Stimulated activated CD8-positive, alpha-beta memory T cell treated with anti-CD3 and anti-CD28 coated beads, Interleukin-4, amount 100 ng/mL, for 48 hours (primary cell): Measurements from ENCODE around the gene PSMC6.
"Not testable (repeated sequence)": the region's sequence is repeated elsewhere in the genome, so short reads cannot be mapped to it uniquely, and the experiment has no call there.

Experiments used
- DNase-seq: peaks from one replicate; pipeline ENCODE4 v3.0.0-alpha.2; 2020

Gene PSMC6

DNA sequence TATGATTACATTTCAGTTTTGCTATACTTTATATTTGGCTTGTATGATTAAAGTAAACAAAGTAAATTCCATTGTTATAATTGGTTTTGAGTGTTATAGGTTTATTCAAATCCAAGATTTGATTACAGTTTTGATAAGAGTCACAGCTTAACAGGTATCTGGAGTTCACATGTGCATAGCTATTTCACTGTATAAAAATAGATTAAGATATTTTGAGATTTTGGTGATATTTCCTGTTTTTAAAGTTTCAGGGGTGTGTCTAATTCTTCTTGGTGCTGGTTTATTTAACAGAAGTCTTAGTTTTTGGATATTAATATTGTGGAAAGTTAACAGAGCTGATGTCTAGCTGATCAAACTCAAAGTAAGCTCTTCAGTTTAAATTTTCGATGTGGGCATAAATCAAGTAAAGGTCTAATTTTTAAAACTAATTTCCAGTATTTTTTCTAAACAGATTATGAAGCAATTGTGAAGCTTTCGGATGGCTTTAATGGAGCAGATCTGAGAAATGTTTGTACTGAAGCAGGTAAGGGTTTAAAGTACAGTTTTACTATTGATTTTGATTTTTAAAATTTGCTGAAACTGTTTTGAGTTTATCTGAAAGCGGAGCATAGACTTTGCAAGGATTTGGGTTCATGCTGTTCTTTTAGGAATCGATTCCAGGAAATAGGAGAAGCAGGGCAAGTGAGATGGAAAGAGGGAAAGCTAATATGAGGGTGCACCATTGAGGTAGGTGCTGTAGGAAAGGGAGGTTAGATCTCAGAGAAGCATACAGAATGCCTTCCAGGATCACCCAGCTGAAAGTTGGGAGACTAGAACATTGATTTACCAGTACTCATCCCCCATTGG is 16.7 kb downstream of the PSMC6 start:
- DNase-seq, result no peak

DNA sequence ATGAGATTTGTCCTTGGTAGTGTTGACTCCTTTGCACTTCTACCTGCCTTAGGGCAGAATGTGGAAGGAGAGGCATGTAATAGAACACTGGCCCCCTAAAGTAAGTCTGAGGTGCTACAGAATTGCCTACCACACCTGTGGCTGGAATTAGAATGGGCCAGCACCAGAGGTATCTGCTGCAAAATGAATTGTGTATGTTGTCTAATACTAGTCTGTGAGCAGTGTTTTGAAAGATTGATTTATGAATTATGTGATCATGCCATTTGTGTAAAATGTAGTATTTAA is 17.3 kb downstream of the PSMC6 start:
- DNase-seq, result no peak

DNA sequence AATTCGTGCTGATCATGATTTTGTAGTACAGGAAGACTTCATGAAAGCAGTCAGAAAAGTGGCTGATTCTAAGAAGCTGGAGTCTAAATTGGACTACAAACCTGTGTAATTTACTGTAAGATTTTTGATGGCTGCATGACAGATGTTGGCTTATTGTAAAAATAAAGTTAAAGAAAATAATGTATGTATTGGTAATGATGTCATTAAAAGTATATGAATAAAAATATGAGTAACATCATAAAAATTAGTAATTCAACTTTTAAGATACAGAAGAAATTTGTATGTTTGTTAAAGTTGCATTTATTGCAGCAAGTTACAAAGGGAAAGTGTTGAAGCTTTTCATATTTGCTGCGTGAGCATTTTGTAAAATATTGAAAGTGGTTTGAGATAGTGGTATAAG is 20.5 kb downstream of the PSMC6 start:
- not testable (repeated sequence) for DNase-seq

DNA sequence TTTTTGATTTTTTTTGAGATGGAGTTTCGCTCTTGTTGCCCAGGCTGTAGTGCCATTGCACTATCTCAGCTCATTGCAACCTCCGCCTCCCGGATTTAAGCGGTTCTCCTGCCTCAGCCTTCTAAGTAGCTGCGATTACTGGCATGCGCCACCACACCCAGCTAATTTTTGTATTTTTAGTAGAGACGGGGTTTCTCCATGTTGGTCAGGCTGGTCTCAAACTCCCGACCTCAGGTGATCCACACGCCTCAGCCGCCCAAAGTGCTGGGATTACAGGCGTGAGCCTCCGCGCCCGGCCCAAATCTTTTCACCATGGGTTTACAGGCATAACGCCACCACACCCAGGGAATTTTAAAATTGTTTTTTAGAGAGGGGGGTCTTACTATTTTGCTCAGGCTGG is 22.0 kb downstream of the PSMC6 start:
- DNase-seq, result not testable (repeated sequence)

DNA sequence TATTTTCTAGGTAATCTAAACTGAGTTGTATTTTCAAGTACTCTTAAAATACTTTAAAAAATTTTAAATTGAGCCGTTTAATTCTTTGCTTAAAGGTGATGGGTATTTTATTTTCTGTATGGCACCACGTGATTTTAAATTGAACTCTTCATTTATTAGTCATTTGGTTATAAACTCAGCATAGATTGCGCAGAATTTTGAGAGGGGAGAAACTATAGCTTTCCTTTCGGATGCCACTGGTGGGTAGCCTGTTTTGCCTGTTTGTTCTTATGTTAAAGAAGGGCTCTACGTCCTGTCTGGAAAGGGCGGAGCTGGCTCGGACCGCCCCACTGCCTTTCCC is 22.6 kb downstream of the PSMC6 start:
- DNase-seq, result no peak

DNA sequence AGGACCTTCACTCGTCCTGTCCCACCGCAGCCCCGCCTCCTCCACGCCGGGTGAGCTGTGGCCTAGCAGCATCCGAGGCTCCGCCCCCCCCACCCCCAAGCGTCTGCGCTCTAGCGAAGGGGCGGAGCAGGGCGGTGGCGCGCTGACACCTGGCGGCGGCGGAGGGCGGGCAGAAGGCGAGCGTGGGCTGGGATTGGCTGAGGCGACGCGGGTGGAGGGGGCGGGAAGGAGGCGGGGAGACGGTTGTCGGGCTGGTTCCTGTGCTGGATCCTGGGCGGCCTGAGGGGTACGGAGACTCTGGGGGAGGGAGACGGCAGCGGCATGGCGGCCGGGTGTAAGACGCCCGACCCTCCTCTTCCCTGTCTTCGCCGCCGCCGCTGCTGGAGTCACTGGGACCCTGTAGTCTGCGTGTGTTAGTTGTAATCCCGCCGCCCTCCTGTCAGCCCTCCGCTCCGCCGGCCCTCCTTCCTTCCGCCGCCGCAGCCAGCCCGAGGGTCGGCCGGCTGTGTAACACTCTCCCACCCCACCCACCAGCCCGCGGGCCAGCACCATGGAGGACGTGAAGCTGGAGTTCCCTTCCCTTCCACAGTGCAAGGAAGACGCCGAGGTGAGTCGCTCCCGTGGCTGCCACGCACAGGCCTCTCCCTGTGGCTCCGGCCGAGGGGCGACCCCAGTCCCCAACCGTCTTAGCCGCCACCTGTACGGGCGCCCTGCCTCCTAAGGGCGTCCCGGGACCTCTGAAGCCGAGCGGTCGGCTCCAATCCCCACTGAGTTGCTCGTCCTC is 23.1 kb downstream of the PSMC6 start, which contains the start of gene STYX:
Gene STYX (plus strand): TSS at position 242 of the 784 bp plus-strand sequence. CDS start 309 bp downstream, at position 551.
- peak; percentile 99 for DNase-seq

DNA sequence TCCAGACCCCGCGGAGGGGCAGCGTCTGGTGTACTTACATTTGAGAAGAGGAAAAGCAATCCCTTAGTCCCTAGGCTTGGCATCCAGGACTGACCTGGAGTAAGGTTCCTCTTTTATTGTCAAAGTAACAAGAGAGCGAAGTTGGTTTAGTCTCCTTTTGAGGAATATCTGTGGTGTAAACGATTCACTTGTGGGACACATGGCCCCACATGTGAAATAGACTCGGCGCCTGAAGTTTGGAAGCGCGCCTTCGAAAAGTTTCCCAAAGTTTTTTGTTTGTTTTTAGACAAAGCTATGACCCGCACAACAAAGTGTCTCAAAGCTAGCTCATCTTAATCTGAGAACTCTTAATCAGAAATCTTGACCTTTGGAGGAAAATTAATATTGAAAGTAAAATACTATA is 23.7 kb downstream of the PSMC6 start:
- DNase-seq, result no peak

DNA sequence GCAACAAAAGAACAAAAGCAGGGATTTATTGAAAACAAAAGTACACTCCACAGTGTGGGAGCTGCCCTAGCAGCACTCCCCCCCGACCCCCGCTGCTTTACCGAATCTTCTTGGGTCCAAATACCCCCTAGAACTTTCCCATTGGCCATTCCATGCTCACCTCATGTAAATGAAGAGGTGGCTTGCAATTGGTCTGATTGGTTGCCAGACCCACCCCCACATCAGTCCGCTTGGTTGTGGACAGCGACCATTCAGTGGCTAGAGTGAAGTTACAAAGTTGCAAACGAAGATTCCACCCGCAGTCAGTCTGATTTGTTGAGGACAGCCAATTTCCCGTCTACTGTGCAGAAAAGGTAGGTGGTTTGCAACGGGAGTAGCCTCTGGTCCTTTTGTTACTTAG is 26.8 kb downstream of the PSMC6 start:
- no peak for DNase-seq

DNA sequence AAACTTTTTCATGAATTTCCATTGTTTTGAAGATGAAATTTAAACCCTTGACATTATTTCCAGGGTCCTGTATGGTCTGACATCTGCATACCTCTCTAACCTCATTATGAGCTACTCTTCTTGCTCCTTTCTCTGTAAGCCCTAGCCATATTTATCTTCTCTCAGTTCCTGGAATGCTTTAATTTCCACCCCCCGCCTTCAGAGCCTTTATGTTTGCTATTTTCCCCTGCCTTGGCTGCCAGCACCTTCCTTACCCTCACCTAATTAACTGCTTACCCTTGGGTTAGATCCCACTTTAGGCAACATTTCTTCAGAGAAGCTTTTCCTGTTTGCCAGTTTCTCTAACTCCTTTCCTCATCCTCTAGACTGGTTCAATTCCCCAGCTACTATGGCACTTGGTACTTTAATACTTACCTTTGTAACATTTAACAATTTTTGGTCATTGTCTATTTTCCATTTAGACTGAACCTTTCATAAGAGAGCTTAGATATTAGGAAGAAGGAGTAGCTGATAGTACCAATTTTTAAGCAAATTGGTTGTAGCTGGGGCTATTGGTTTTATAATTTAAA is 29.0 kb downstream of the PSMC6 start:
- DNase-seq, result no peak

DNA sequence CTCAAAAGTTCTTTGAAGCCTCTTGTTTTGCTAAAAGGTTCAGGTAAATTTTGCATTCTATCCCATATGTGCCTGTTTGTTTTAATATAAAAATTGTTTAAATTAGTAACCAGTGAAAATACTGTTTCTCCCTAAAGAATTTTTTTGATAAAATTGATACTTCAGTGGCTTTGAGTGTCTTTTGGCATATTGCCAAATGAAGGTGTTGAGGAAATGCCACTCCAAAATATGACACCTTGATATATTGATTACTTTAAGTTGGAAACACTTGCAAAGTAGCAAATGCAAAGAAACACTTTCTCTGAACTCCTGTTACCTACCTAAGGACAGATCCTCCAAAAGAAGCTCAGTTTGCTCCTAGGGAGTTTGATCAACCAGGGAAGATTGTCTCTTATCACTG is 31.4 kb downstream of the PSMC6 start:
- DNase-seq, result no peak

DNA sequence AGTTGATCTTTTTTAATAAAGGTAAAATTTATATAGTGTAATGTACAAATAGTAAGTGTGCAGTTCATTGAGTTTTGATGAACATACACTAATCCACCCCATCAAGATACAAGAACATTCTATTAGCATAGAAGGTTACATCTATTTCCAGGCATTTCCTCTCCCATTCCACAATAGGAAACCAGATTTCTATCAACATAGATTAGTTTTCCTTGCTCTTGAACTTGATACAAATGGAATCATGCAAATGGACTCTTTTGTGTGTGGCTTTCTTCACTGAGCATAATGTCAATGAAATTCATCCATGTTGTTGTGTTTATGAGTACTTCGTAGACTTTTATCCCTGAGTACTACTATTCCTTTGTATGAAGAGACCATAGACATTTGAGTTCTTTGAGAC is 33.8 kb downstream of the PSMC6 start:
- DNase-seq, result no peak

DNA sequence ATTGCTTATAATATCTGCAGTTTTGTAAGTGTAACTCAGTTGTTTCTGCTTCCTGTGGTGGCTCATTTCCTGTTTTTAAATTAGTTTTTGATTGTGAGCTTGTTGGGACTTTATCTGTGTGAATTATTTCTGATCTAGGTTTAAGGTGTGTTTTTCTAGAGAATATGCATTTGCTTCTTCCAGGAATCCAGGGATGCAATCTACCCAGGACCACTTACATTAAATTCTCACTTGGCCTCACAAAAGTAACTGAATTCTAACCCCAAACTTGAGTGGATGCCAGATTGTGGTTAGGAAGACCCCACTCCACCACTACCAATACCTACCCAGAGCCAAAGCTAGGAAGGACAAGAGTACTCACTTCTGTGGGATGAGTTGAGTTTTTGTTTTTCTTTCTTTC is 34.9 kb downstream of the PSMC6 start:
- DNase-seq, result no peak

DNA sequence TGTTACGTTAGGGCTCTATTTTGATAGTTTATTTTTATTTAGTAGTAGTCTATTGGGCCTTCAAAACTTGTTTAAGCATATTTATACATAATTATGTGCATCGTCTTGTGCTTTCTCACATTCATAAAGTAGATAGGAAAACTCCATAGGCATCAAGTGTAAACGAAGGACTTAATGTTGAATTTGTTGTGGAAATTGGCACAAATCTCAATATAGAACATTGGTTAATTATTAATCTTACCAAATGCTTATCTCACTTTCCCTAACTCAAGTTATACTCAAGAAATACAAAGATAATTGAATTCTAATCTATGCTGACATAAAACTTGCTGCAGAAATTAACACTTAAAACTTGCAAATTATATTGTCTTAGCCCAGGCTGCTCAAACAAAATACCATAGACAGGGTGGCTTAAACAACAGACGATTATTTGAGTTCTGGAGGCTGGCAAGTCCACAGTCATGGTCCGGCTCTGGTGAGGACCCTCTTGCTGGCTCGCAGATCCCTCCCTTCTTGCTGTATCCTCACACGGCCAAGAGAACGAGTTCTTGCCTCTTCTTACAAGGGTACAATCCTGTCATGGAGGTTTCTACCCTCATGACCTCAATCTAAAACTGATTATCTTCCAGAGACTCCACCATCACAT is 41.8 kb downstream of the PSMC6 start:
- DNase-seq, result no peak

DNA sequence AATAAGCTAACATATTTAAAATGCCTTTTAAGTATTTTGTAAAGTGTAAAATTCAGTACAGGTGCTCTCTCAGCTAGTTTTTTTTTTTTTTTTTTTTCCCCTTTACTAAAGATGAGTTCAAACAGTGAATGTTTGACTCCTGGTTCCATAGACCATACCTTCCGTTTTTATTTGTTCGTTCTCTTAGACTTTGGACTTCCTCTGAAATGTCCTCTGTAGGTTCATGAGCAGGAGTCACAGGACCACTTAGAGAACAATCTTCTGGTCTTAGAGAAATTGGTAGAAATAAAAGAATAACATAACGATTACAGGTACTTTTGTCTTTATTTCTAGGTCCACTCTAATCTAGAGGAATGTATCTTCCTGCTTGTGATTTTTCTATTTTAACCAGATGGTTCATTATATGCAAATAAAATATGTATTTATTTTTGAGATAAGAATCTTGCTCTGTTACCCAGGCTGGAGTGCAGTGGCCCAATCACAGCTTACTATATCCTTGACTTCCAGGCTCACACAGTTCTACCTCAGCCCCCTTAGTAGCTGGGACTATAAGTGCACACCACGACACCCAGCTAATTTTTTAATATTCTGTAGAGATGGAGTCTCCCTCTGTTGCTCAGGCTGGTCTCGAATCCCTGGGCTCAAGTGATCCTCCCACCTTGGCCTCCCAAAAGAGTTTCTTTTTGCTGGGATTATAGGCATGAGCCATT is 48.8 kb downstream of the PSMC6 start:
- no peak for DNase-seq

DNA sequence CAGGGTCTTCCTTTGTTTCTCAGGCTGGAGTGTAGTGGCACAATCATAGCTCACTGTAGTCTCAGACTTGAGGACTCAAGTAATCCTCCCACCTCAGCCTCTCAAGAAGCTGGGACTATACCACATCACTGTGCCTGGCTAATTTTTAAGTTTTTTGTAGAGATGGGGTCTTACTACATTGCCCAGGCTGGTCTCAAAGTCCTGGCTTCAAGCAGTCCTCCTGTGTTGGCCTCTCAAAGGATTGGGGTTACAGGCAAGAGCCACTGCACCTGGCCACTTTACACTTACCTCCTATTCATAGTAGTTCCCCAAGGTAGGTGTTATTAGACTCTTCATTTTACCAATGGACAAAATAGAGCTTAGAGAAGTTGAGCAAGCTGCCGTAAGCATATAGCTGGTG is 52.1 kb downstream of the PSMC6 start:
- no peak for DNase-seq

DNA sequence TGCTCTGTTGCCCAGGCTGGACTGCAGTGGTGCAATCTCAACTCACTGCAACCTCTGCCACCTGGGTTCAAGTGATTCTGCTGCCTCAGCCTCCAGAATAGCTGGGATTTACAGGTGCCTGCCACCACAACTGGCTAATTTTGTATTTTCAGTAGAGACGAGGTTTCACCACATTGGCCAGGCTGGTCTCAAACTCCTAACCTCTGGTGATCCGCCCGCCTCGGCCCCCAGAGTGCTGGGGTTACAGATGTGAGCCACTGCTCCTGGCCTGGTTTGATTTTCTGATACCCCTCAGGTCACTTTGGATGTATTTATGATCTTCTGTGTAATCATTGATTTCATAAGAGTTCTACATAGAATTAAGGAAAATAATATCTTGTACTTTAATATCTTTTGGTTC is 55.9 kb downstream of the PSMC6 start:
- DNase-seq, result not testable (repeated sequence)

DNA sequence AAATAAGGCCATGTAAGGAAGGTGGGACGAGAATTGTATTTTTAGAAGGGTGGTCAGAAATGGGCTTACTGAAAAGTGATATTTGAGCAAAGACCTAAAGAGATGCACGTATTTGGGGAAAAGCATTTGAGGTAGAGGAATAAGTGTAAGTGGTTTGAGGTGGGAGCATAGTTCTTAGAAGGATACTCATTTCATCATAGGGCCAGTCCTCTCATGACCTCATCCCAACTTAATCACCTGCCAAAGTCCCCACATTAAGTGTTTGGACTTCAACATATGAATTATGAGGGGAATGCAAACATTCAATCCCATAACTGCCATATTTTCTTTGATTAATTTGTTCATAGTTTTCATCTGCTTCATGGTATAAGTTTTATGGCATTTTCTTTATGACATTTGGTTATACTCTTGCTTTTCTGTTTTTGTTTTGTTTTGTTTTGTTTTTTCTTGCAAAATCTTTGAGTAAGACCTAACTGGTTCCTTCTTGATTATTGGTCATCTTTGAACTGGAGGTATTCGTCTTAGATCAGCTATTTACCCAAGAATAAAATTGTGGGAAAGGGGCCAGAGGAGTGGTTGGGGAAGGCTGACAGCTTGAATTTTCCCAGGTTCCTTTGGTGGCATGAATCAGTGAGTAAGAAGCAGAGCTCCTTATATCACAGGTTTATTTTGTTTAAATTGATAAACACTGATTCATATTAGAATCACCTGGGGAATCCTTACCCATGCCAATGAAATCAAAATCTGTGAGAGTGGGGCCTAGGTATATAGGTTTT is 60.2 kb downstream of the PSMC6 start:
- DNase-seq, result no peak

DNA sequence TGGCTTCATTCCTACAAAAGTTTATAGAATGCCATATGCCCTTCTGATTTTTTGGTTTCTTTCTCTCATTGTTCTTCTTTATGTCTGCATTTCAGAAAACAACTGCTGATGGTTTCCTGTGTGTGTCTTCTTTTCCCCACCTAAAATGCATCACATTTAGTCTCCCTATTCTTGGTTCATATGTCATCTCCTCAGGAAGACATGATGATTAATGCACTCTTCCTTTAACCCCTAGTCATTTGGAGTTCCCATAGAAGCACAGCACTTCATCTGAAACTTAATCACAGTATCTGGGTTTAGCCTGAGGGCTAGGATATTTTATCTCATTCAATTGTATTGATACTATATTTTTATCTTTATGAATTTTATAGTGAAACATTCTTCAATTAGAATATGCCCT is 62.9 kb downstream of the PSMC6 start:
- no peak for DNase-seq

DNA sequence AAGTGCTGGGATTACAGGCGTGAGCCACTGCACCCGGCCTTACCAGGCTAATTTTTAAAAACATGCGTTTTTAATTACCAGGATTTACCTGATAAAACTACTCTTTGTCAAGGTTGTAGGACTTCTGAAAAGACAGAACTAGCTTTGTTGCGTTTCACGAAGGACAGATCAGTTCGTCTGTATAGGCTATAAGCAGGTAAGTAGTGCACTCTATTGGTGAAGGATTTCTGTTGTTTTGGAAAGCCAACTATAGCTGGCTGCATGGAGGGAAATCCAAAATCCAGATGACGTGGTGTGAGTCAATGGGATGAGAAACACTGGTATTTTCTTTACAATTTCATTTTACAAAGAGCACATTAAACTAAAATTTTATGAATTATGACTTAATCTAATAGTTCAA is 69.8 kb downstream of the PSMC6 start:
- no peak for DNase-seq
